ENCODE results near the gene CHN2. TPM values are rescaled to one million over a fixed set of nuclear protein-coding genes. Genes with fewer than 3 reads are reported as not detected.

CHN2 gene
- total RNA-seq, 1 experiment from 2014 or later: 3.5 TPM

DNA sequence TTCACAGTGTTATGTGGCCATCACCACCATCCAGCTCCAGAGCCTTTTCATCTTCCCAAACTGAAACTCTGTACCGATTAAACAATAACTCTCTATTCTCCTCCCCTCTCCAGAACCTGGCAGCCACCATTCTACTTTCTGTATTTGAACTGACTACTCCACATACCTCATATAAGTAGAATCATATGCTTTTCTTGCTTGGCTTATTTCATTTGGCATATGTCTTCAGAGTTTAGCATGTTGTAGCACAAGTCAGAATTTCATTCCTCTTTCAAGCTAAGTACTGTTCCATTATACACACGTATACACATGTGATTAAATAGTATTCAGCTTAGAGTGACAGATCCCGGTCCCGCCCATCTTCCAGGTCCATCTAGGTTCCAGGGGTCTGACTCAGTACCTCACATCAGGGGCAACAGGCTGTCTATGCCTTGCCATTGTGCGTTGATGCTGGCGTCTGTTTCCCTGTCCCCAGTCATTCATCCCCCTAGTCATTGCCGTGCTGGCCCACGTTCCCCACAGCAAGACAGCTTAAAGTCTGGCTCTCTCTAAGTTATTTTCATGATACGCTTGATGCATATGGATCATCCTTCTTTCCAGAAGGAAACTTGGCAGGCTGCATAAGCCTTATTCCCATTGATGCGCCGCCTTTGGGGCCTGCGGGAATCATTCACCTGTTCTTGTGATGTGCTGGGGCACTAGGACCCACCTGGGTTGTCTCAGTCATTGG, 108.3 kb downstream of the CHN2 start:
- no peak overlapping the region for H3K4me3 ChIP-seq
- no peak for DNase-seq
- peaks cover 6% of the 10 kb centered on the region; the same call in 1 of the 2 replicates for H3K4me1 ChIP-seq
- H3K27me3 ChIP-seq: no peaks in the 10 kb centered on the region
- 0 out of 2 replicates have a peak, but pooled peaks cover 3% of the 10 kb centered on the region for H3K9me3 ChIP-seq (replicated peaks)
- no peaks in the 10 kb centered on the region for H3K36me3 ChIP-seq
- no peak overlapping the region for H3K27ac ChIP-seq

DNA sequence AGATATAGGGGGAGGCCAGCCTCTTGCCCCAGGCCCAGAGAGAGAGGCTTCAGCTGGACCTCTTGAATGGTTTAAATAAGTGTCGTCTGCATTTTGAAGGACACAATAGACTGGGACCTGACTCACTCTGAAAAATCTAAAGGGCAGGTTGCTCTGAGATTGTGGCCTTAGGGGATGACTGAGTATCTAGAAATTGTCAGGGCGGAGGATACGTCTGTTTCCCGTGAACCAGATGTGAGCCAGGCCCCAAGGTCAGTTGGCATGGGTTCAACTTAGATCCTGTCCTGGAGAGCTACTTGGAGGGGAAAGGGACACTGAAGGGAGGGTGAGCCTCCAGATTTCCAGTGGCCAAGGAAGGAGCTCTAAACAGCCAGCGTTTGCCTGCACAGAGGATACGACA, 110.2 kb downstream of the CHN2 start:
- no peak for DNase-seq
- Histone ChIP-seq H3K27me3 (no peaks in the 10 kb centered on the region), H3K9me3 (replicated peaks) (0 out of 2 replicates have a peak, but pooled peaks cover 3% of the 10 kb centered on the region), H3K36me3 (no peaks in the 10 kb centered on the region), H3K4me1 (peaks cover 6% of the 10 kb centered on the region; the same call in 1 of the 2 replicates), H3K4me3 (no peak overlapping the region), H3K27ac (no peak overlapping the region)

DNA sequence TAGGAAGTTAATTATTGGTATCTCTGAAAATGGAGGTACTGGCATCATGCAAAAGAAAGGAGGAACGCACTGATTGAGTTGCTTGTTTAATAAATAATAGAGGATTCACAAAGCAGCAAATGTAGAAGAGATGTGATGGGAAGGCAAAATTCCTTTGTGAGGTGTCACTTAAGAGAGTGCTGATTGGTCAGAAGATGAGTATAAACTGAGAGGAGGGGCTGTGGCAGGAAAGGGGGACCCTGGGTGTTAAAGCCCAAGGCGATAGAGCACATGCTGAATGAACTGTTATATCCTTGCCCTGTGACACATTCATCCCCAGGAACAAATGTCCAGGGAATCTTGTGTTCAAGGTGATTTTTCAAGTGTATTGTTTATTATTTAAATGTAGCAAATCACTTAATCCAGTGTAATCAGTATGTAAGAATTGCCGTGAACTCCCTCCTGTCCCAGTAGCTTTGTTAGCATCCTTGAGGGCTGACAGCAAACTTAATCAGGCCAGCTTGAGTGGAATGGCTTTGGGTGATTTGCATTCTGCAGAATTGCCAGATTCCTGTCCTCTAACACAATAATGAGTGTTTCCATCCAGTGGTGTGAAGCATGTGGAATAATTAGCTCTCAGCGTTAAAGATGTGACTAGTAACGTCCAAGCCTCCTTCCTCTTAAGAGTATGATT, 111.9 kb downstream of the CHN2 start:
- Histone ChIP-seq H3K4me1 (no peaks in the 10 kb centered on the region), H3K27me3 (no peaks in the 10 kb centered on the region), H3K36me3 (no peaks in the 10 kb centered on the region), H3K4me3 (no peak overlapping the region), H3K27ac (no peak overlapping the region), H3K9me3 (replicated peaks) (no peaks in the 10 kb centered on the region)
- no peak for DNase-seq

DNA sequence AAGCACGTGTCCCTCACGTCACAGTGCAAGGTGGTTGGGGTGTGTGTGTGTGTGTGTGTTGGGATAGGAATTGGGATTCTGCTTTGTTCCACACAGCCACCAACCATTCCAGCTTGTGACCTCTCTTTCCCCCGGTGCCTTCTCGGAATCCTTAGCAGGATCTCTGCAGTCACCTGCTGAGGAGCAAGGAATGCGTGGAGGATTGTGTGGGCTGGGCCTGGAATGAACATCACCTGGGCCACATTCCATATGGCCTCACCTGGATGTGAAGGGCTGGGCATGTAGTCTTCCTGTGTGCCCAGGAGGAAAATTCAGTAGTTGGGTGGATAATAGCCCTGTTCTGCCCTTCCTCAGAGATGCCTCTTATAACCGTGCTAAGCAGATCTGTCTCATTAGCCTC, 113.8 kb downstream of the CHN2 start:
- no peaks in the 10 kb centered on the region for H3K27me3 ChIP-seq
- H3K4me3 ChIP-seq: no peak overlapping the region
- H3K9me3 ChIP-seq (replicated peaks): no peaks in the 10 kb centered on the region
- no peaks in the 10 kb centered on the region for H3K36me3 ChIP-seq
- DNase-seq: no peak
- no peak overlapping the region for H3K27ac ChIP-seq
- H3K4me1 ChIP-seq: no peaks in the 10 kb centered on the region

DNA sequence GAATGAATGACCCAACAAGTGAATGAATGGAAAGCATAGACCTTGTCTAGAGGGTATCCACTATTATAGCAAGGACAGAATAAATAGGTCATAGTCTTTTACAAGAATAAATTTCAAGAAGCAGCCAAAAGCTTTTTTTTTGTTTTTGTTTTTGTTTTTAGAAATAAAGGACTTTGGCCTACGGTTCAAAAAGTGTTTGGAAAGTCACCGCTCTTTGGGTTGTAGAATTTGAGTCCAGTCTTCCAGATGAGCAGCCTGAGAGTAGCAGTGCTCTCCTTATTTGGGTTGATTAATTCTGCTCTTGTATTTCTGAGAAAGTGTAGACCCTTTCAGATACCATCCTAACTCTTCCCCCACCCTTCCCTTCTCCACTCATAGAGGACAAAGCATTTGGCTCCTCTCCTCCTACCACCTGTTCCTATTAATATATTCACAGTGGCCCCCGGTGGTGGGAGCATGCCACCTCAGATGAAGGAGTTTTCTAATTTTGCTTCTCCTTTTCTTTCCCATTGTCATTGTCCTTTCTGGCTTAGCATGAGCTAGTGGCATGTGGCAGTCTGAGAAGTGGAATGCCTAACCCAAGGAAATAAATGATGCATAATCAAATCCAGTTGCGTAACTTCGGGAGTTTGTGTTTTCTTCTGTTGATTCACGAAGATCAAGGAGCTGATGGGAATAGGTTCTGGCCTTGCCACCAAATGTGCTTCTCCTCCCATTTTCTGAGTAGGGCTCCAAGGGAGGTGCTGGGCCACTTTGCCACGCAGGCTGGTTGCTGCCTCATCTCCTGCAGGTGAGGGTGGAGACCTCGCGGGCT, 114.7 kb downstream of the CHN2 start:
- Histone ChIP-seq H3K4me1 (no peaks in the 10 kb centered on the region), H3K9me3 (replicated peaks) (no peaks in the 10 kb centered on the region), H3K36me3 (no peaks in the 10 kb centered on the region), H3K27me3 (no peaks in the 10 kb centered on the region), H3K27ac (no peak overlapping the region), H3K4me3 (no peak overlapping the region)
- no peak for DNase-seq

DNA sequence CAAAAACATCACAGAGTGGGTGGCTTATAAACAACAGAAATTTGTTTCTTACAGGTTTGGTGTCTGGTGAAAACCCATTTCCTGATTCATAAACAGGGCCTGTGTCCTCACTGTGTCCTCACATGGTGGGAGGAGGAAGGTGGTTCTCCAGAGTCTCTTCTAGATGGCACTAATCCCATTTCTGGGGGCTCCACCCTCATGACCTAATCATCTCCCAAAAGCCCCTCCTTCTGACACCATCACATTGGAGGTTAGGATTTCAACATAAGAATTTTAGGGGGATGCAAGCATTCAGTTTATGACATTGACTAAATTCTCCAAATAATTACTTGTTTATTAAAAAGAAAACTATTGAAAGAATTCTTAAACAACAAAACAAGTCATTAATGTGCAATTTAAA, 116.0 kb downstream of the CHN2 start:
- Histone ChIP-seq H3K4me1 (no peaks in the 10 kb centered on the region), H3K27me3 (no peaks in the 10 kb centered on the region), H3K27ac (no peak overlapping the region), H3K4me3 (no peak overlapping the region), H3K36me3 (no peaks in the 10 kb centered on the region), H3K9me3 (replicated peaks) (no peaks in the 10 kb centered on the region)
- no peak for DNase-seq

DNA sequence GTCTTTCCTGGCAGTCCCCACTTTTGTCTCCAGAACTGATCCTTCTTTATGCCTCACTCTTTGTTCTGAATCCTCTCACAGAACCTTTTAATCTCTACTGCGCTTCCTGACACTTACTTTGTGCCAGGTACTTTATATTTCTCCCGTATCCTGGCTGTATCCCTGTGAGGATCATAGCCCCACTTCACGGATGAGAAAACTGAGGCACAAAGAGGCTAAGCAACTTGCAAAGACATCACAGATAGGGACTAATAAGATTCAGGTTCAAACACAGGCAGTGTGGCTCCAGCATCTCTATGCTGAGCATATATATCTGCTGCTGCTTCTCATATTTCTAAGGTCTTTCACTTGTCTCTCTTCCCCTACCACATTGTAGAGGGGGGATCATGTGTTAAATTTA, 116.7 kb downstream of the CHN2 start:
- Histone ChIP-seq H3K4me3 (no peak overlapping the region), H3K27ac (no peak overlapping the region), H3K36me3 (no peaks in the 10 kb centered on the region), H3K4me1 (no peaks in the 10 kb centered on the region), H3K27me3 (no peaks in the 10 kb centered on the region), H3K9me3 (replicated peaks) (no peaks in the 10 kb centered on the region)
- DNase-seq: no peak

DNA sequence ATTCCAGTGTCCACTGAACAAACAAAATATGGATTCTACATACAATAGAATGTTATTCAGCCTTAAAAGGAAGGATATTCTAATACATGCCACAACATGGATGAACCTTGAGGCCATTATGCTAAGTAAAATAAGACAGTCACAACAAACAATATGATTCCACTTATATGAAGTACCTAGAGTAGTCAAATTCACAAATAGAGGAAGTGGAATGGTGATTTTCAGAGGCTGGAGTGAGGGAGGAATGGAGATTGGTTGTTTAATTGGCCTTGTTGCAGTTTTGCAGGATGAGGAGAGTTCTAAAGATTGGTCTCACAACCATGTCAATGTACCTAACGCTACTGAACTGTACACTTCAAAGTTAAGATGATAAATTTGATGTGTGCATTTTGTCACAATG, 119.6 kb downstream of the CHN2 start:
- Histone ChIP-seq H3K36me3 (no peaks in the 10 kb centered on the region), H3K27ac (no peak overlapping the region), H3K4me1 (no peaks in the 10 kb centered on the region), H3K4me3 (no peak overlapping the region), H3K9me3 (replicated peaks) (no peaks in the 10 kb centered on the region), H3K27me3 (no peaks in the 10 kb centered on the region)
- no peak for DNase-seq

DNA sequence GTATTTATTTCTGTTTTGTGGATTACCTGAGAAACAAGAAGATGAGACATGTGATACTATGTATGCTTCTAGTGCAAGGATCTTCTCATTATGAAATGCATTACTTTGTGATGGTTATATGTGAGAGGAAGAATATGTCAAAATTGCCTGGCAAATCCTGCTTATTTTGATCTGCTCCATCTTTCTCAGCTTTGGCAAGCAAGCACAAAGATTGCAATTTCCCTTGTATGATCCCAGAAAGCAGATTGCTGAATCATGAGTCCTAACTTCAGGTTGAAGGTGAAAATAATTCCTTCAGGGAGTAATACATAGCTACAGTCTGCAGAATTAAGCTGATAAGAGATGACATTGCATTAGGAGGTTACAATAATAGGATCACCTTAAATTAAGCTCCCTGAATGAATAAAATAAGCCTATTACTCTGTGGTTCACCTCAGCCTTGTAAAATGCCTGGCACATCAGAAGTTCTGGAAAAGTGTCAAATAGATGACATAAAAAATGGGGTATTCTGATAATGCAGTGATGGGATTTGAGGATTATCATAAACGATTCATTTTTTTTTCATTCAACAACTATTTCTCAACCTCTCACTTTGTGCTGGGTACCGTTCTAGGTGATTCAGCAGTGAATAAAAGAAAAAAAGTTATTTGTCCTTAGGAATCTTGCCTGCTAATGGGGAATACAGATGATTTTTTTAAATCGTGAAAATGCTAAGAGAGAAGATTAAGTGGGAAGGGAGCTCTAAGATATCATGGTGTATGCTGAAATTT, 120.7 kb downstream of the CHN2 start:
- Histone ChIP-seq H3K9me3 (replicated peaks) (no peaks in the 10 kb centered on the region), H3K36me3 (no peaks in the 10 kb centered on the region), H3K4me1 (no peaks in the 10 kb centered on the region), H3K27me3 (no peaks in the 10 kb centered on the region), H3K4me3 (no peak overlapping the region), H3K27ac (no peak overlapping the region)
- DNase-seq: no peak

DNA sequence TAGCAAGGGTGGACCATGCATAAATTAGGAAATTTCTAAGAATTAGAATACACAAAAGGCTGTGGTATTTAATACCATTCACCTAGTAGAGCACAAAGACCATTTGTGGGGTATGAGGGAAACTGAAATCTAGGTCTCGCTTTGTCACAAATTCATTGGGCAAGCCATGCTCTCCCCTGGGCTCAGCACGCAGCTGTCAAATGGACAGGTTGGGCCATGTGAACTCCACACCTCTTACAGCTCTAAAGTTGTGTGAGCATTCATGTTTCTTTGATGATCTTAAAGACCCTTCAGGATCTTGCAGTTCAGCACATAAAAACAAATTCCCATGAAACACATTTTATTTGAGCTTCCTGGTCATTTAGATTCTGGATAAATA, 121.3 kb downstream of the CHN2 start:
- no peaks in the 10 kb centered on the region for H3K9me3 ChIP-seq (replicated peaks)
- no peaks in the 10 kb centered on the region for H3K27me3 ChIP-seq
- no peak overlapping the region for H3K4me3 ChIP-seq
- no peaks in the 10 kb centered on the region for H3K4me1 ChIP-seq
- DNase-seq: no peak
- no peaks in the 10 kb centered on the region for H3K36me3 ChIP-seq
- no peak overlapping the region for H3K27ac ChIP-seq

DNA sequence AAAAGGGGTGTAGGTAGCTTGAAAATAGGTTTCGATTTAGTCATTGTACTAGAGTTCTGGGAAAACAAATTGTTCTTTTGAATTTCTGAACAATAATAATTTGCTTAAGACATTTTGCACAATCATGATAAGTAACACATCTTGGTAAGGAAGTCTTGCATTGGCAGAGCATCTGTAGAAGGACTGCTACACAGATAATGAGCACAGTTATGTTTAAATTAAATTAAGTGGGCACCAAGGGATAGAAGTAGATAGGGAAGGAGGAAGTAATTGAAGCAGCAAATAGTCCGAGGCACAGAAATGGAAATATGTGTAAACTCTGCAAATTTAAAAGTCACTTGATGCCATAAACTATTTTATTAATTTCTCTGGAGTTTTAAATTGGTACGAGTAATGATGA, 122.4 kb downstream of the CHN2 start:
- DNase-seq: no peak
- no peak overlapping the region for H3K4me3 ChIP-seq
- H3K4me1 ChIP-seq: no peaks in the 10 kb centered on the region
- H3K9me3 ChIP-seq (replicated peaks): no peaks in the 10 kb centered on the region
- no peaks in the 10 kb centered on the region for H3K36me3 ChIP-seq
- H3K27ac ChIP-seq: no peak overlapping the region
- H3K27me3 ChIP-seq: no peaks in the 10 kb centered on the region

DNA sequence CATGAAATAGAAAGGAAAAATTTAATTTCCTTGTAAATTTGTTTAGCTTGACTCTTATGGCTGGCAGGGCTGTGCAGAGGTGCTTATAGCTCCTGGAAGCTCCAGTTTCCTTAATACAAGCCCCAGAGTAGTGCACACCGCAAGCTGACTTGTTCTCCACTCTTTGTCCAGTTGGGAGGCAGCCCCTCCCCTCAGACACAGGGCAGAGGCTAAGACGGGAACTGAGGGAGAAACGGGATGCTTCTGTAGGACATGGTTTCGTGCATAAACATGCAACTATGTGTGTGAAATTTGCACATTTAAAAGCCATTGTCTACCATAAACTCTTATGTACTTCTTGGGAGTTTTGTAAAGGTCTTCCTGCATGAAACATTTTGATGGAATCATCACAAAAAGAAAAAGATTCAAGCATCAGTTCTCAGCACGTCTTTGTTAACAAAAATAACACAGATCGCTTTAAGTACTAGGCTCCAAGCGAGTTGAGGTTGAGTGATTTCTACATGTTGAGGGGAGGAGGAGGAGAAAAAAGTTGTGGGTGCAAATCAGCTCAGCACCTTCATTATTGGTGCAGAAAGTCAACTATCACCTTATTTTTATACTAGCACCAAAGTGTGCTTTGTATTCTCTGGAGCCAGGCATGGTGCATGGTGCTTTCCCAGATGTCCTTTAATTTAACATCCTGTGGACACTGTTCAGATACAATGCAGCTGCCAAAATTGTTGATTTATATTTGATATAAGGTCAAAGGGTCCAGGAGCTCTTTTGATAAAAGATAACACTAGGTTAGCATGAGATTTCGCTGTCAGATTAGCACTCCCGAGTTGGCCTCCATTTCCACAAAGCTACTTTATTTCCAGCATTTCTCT, 124.5 kb downstream of the CHN2 start:
- Histone ChIP-seq H3K9me3 (replicated peaks) (no peaks in the 10 kb centered on the region), H3K4me3 (no peak overlapping the region), H3K27me3 (no peaks in the 10 kb centered on the region), H3K27ac (no peak overlapping the region), H3K36me3 (no peaks in the 10 kb centered on the region), H3K4me1 (no peaks in the 10 kb centered on the region)
- no peak for DNase-seq

DNA sequence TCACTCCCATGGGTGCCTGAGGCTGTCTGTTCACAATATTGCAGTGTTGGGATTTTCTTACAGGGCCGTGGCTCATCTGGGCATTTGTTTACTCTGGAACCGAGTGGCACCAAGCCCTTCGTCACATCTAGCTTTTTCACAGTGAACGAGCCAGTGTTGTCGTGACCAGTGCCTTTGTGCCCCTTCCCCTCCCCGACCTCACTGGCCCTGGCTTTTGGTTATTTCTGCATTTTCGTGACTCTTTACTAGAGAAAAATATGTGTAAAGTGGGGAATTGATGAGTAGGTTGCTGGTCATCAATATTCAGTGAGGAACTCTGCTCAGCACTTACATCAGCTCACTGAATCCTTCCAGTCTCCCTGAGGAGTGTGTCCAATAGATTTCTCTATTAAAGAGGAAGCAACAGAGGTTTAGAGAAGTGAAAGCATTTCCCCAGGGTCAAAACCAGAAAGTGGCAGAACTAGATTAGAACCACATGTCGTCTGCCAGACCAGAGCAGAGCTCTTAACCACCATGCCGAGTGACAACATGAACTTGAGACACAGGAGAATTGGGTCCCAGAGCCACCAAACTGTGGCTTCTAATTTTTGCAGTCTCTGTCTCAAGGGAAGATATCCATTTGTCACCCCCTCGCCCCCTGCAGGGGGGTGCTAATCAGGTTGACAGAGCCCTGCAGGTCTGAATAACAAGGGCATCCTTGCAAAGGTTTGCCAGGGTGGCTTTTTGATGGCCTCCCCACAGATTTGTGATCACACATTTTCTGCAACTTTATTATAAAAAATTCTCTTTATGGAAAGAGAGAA, 125.3 kb downstream of the CHN2 start:
- H3K27me3 ChIP-seq: no peaks in the 10 kb centered on the region
- H3K27ac ChIP-seq: no peak overlapping the region
- no peak overlapping the region for H3K4me3 ChIP-seq
- no peak for DNase-seq
- no peaks in the 10 kb centered on the region for H3K9me3 ChIP-seq (replicated peaks)
- H3K4me1 ChIP-seq: no peaks in the 10 kb centered on the region
- no peaks in the 10 kb centered on the region for H3K36me3 ChIP-seq

Data from SJCRH30 (cell line).